GM23338 (cell line): ENCODE data around the gene KLF18. TPM values are rescaled to one million over a fixed set of nuclear protein-coding genes. Genes with fewer than 3 reads are reported as not detected.

Experiments used
- ATAC-seq: fragments of 200-7000 bp; cut with Tn5 transposase; 3 replicates; pipeline ENCODE4 v1.9.1; 2020
- DNase-seq: peaks from one replicate; pipeline ENCODE4 v3.0.0-alpha.2; 2015; ENCODE audit warnings: low spot score
- H2AFZ ChIP-seq: fragments of 200-600 bp; sonication (generic); 2 replicates; pipeline ENCODE4 v1.8.0; 2016; ENCODE audit warnings: antibody characterized with exemption, mild to moderate bottlenecking, moderate library complexity
- H3F3A ChIP-seq: fragments of 200-600 bp; sonication (generic); replicated peaks from 2 replicates; pipeline ENCODE4 v1.8.0; 2017; ENCODE audit warnings: antibody characterized with exemption, mixed run types, low read depth
- H3K27ac ChIP-seq: fragments of 200-600 bp; sonication (generic); 2 replicates; pipeline ENCODE4 v1.6.1; 2016; ENCODE audit warnings: low read depth
- H3K27me3 ChIP-seq: fragments of 200-600 bp; sonication (generic); 2 replicates; pipeline ENCODE4 v1.8.0; 2016; ENCODE audit warnings: mild to moderate bottlenecking, mixed run types, moderate library complexity; ENCODE audit not compliant: insufficient read depth
- H3K36me3 ChIP-seq: fragments of 200-600 bp; sonication (generic); 2 replicates; pipeline ENCODE4 v1.8.0; 2016; ENCODE audit warnings: mild to moderate bottlenecking; ENCODE audit not compliant: insufficient read depth
- H3K4me1 ChIP-seq: fragments of 200-600 bp; sonication (generic); 2 replicates; pipeline ENCODE4 v1.8.0; 2016; ENCODE audit warnings: mild to moderate bottlenecking, moderate library complexity; ENCODE audit not compliant: insufficient read depth
- H3K4me2 ChIP-seq: fragments of 200-600 bp; sonication (generic); 2 replicates; pipeline ENCODE4 v1.7.1; 2017; ENCODE audit warnings: mixed run types
- H3K4me3 ChIP-seq: fragments of 200-600 bp; sonication (generic); 2 replicates; pipeline ENCODE4 v1.6.1; 2016; ENCODE audit warnings: mixed run types
- H3K79me2 ChIP-seq: fragments of 200-600 bp; sonication (generic); replicated peaks from 2 replicates; pipeline ENCODE4 v1.8.0; 2017; ENCODE audit warnings: mild to moderate bottlenecking; ENCODE audit not compliant: insufficient read depth
- H3K9me2 ChIP-seq: fragments of 200-600 bp; sonication (generic); 2 replicates; pipeline ENCODE4 v1.8.0; 2017; ENCODE audit not compliant: insufficient read depth
- H4K20me1 ChIP-seq: fragments of 200-600 bp; sonication (generic); replicated peaks from 2 replicates; pipeline ENCODE4 v1.8.0; 2017; ENCODE audit warnings: mild to moderate bottlenecking; ENCODE audit not compliant: insufficient read depth
- H3K27ac Mint-ChIP-seq: 2 replicates; pipeline ENCODE4 v1.8.0; 2020; ENCODE audit warnings: inconsistent platforms, mild to moderate bottlenecking, moderate library complexity, mixed read lengths
- H3K27me3 Mint-ChIP-seq: 3 replicates; pipeline ENCODE4 v1.8.0; 2022; ENCODE audit warnings: low read depth, mild to moderate bottlenecking, moderate library complexity, mixed read lengths, inconsistent platforms; ENCODE audit not compliant: insufficient read depth, poor library complexity
- H3K36me3 Mint-ChIP-seq: 3 replicates; pipeline ENCODE4 v1.8.0; 2021; ENCODE audit warnings: low read depth, mild to moderate bottlenecking, inconsistent platforms, moderate library complexity, mixed read lengths
- H3K4me1 Mint-ChIP-seq: 3 replicates; pipeline ENCODE4 v1.8.0; 2020; ENCODE audit warnings: mild to moderate bottlenecking, inconsistent platforms, mixed read lengths
- H3K4me3 Mint-ChIP-seq: 3 replicates; pipeline ENCODE4 v1.8.0; 2021; ENCODE audit warnings: moderate library complexity, mild to moderate bottlenecking, inconsistent platforms, mixed read lengths
- H3K9me3 Mint-ChIP-seq: 3 replicates; pipeline ENCODE4 v1.8.0; 2020; ENCODE audit warnings: moderate library complexity, mild to moderate bottlenecking, inconsistent platforms, mixed read lengths
- CREB1 ChIP-seq: fragments of 250-450 bp; sonication (Bioruptor Pico); IDR thresholded peaks from 2 replicates; pipeline ENCODE4 v1.5.0; 2020; ENCODE audit warnings: low read depth, mild to moderate bottlenecking, moderate library complexity
- CTCF ChIP-seq, 2 experiments: fragments of 200-600 bp in 1 of 2; sonication (generic) in 1 of 2; conservative IDR thresholded peaks; 2 replicates each; pipeline versions ENCODE4 v1.5.1 to v1.6.1; 2016 to 2017; ENCODE audit warnings: antibody characterized with exemption in 2 of 2, low read depth in 2 of 2, mild to moderate bottlenecking in 2 of 2, moderate library complexity in 1 of 2
- EZH2 ChIP-seq: fragments of 200-600 bp; sonication (generic); IDR thresholded peaks from one replicate; pipeline ENCODE4 v1.8.0; 2017; ENCODE audit warnings: antibody characterized with exemption, mild to moderate bottlenecking, low read depth; ENCODE audit not compliant: unreplicated experiment
- JUNB ChIP-seq: IDR thresholded peaks from one replicate; pipeline ENCODE4 v1.6.1; 2016; ENCODE audit warnings: antibody characterized with exemption; ENCODE audit not compliant: unreplicated experiment
- NANOG ChIP-seq: IDR thresholded peaks from 2 replicates; pipeline ENCODE4 v1.6.1; 2016; ENCODE audit warnings: antibody characterized with exemption, borderline replicate concordance
- POLR2AphosphoS5 ChIP-seq: IDR thresholded peaks from 2 replicates; pipeline ENCODE4 v1.6.1; 2016; ENCODE audit warnings: antibody characterized with exemption, low read depth
- STAT1 ChIP-seq: IDR thresholded peaks from one replicate; pipeline ENCODE4 v1.6.1; 2016; ENCODE audit warnings: antibody characterized with exemption; ENCODE audit not compliant: unreplicated experiment
- ZNF114 ChIP-seq: fragments of 250-450 bp; sonication (Bioruptor Pico); IDR thresholded peaks from 2 replicates; pipeline ENCODE4 v1.5.0; 2020; ENCODE audit warnings: mild to moderate bottlenecking, moderate library complexity
- ZNF331 ChIP-seq: fragments of 250-450 bp; sonication (Bioruptor Pico); IDR thresholded peaks from 2 replicates; pipeline ENCODE4 v1.5.0; 2020; ENCODE audit warnings: low read depth, mild to moderate bottlenecking, moderate library complexity
- ZNF462 ChIP-seq: fragments of 250-450 bp; sonication (Bioruptor Pico); IDR thresholded peaks from 2 replicates; pipeline ENCODE4 v1.5.0; 2020; ENCODE audit warnings: mild to moderate bottlenecking, moderate library complexity
- polyA plus RNA-seq: library from polyadenylated mRNA; unstranded; fragments of >200 nt; fragmentation: Nextera tagmentation; extraction: Ambion mirVana; gene quantifications from 2 replicates; pipeline ENCODE4 v1.2.1, GENCODE V29; 2016
- total RNA-seq: library from RNA; depleted of rRNA; stranded (reverse); fragments of >200 nt; shearing (Covaris generic); gene quantifications from 2 replicates; pipeline ENCODE4 v1.2.3, GENCODE V29; 2014
- TF ChIP-seq, protein P1 (sequence below): IDR thresholded peaks from 2 replicates; pipeline ENCODE4 v1.6.1; 2016; ENCODE audit warnings: antibody characterized with exemption
- TF ChIP-seq, protein P2 (sequence below): IDR thresholded peaks from one replicate; pipeline ENCODE4 v1.6.1; 2018; ENCODE audit warnings: antibody characterized with exemption; ENCODE audit not compliant: unreplicated experiment

The KLF18 gene
- total and polyA plus RNA-seq, 2 experiments from 2014 or later = 0.35 TPM; not detected in 1

DNA sequence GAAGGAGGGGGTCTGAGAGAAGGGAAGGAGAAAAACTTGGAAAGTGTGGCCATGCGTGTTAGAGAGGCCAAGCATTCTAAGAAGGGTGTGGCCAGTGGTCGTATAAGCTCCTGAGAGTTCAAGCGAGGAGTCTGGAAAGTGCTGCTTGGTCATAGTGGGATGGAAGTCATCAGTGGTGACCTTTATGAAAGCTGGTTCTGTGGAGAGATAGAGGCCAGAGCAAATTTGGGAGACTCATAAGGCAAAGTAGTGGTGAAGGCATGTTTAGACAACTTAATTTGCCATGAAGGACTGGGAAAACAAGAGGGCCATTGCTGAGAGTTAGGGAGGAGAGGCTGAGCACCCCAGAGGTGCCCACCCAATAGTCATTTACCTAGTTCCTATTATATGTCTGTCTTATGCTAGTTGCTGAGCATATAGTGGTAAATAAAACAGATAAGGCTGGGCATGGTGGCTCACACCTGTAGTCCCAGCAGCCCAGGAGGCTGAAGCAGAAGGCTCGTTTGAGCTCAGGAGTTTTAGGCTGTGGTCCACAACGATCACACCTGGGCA, 21.0 kb downstream of the KLF18 start:
- Histone ChIP-seq H3K79me2 (no peaks in the 10 kb centered on the region), H3K27ac (no peak overlapping the region), H4K20me1 (no peaks in the 10 kb centered on the region), H3K4me2 (no peak overlapping the region), H3K9me2 (0 out of 2 replicates have a peak, but pooled peaks cover 8% of the 10 kb centered on the region), H3F3A (no peaks in the 10 kb centered on the region), H3K27me3 (no peaks in the 10 kb centered on the region), H3K4me1 (peaks cover 6% of the 10 kb centered on the region; the same call in 1 of the 2 replicates), H2AFZ (peak overlapping the region; percentile 80), H3K36me3 (no peaks in the 10 kb centered on the region), H3K4me3 (no peak overlapping the region)
- no peak overlapping the region for H3K4me3 Mint-ChIP-seq
- no peaks in the 10 kb centered on the region for H3K36me3 Mint-ChIP-seq
- H3K9me3 Mint-ChIP-seq = no peaks in the 10 kb centered on the region
- H3K4me1 Mint-ChIP-seq = peaks cover 12% of the 10 kb centered on the region; the same call in 2 of the 3 replicates
- TF ChIP-seq CTCF (conservative IDR thresholded peaks at IDR 0.05; ENCODE audit: low read depth in 2 of 2) (no peak), ZNF462 (CRISPR knock-in tag) (no peak), ZNF114 (CRISPR knock-in tag) (no peak), POLR2AphosphoS5 (no peak), EZH2 (no peak), CREB1 (no peak), JUNB (no peak), ZNF331 (CRISPR knock-in tag) (no peak), STAT1 (no peak), NANOG (no peak)
- TF ChIP-seq, protein P1, sequence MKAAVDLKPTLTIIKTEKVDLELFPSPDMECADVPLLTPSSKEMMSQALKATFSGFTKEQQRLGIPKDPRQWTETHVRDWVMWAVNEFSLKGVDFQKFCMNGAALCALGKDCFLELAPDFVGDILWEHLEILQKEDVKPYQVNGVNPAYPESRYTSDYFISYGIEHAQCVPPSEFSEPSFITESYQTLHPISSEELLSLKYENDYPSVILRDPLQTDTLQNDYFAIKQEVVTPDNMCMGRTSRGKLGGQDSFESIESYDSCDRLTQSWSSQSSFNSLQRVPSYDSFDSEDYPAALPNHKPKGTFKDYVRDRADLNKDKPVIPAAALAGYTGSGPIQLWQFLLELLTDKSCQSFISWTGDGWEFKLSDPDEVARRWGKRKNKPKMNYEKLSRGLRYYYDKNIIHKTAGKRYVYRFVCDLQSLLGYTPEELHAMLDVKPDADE = no peak
- TF ChIP-seq, protein P2, sequence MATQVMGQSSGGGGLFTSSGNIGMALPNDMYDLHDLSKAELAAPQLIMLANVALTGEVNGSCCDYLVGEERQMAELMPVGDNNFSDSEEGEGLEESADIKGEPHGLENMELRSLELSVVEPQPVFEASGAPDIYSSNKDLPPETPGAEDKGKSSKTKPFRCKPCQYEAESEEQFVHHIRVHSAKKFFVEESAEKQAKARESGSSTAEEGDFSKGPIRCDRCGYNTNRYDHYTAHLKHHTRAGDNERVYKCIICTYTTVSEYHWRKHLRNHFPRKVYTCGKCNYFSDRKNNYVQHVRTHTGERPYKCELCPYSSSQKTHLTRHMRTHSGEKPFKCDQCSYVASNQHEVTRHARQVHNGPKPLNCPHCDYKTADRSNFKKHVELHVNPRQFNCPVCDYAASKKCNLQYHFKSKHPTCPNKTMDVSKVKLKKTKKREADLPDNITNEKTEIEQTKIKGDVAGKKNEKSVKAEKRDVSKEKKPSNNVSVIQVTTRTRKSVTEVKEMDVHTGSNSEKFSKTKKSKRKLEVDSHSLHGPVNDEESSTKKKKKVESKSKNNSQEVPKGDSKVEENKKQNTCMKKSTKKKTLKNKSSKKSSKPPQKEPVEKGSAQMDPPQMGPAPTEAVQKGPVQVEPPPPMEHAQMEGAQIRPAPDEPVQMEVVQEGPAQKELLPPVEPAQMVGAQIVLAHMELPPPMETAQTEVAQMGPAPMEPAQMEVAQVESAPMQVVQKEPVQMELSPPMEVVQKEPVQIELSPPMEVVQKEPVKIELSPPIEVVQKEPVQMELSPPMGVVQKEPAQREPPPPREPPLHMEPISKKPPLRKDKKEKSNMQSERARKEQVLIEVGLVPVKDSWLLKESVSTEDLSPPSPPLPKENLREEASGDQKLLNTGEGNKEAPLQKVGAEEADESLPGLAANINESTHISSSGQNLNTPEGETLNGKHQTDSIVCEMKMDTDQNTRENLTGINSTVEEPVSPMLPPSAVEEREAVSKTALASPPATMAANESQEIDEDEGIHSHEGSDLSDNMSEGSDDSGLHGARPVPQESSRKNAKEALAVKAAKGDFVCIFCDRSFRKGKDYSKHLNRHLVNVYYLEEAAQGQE = no peak
- no peak overlapping the region for H3K27ac Mint-ChIP-seq
- H3K27me3 Mint-ChIP-seq = peaks cover 2% of the 10 kb centered on the region
- ATAC-seq = no peak
- DNase-seq = no peak
